B cell (primary cell): Measurements from ENCODE around the gene TNXB. TPM values are rescaled to one million over a fixed set of nuclear protein-coding genes. Genes with fewer than 3 reads are reported as not detected.
"Not testable (repeated sequence)": the region's sequence is repeated elsewhere in the genome, so short reads cannot be mapped to it uniquely, and the experiment has no call there.

Source experiments
- ATAC-seq: fragments of 200-7000 bp; cut with Tn5 transposase; one replicate; pipeline ENCODE4 v1.10.0; 2021; ENCODE audit warnings: low read depth, mild to moderate bottlenecking, moderate number of reproducible peaks, moderate library complexity
- CTCF ChIA-PET: fragments of 350-600 bp; sonication (Branson Sonifier 250); formaldehyde crosslinking; loops from one replicate; lab custom pipeline; 2021; ENCODE audit warnings: antibody characterized with exemption, inconsistent platforms; lab: Charles Lee
- POLR2A ChIA-PET: fragments of 350-600 bp; sonication (Branson Sonifier 250); formaldehyde crosslinking; loops from one replicate; lab custom pipeline; 2021; ENCODE audit warnings: antibody characterized with exemption; lab: Charles Lee
- DNase-seq: peaks from one replicate; pipeline ENCODE4 v3.0.0; 2013
- H2AFZ ChIP-seq: 2 replicates; pipeline ENCODE4 v1.6.1; 2012; ENCODE audit warnings: mild to moderate bottlenecking, low read depth, low read length; ENCODE audit not compliant: insufficient read depth, poor library complexity, severe bottlenecking
- H3K27ac ChIP-seq, 2 donors: 1 replicate in 1 of 2; 2 replicates in 1 of 2; pipeline ENCODE4 v1.5.1; 2012 to 2013; ENCODE audit warnings: low read length in 2 of 2, mild to moderate bottlenecking in 2 of 2, moderate library complexity in 1 of 2
- H3K27me3 ChIP-seq, 4 experiments: fragments of 200-600 bp in 1 of 4; sonication (generic) in 1 of 4; replicated peaks in 1 of 4; 1 replicate in 2 of 4; 2 replicates in 2 of 4; pipeline versions ENCODE4 v1.6.1 to v1.7.0; 2013 to 2016; ENCODE audit warnings: low read length in 3 of 4, mild to moderate bottlenecking in 2 of 4, mixed read lengths in 1 of 4, moderate library complexity in 1 of 4; ENCODE audit not compliant: insufficient read depth in 4 of 4, control insufficient read depth in 3 of 4; ENCODE audit errors: control extremely low read depth in 1 of 4
- H3K36me3 ChIP-seq, 2 experiments: replicated peaks in 1 of 2; 1 replicate in 1 of 2; 2 replicates in 1 of 2; pipeline versions ENCODE4 v1.6.1 to v1.7.1; 2013; ENCODE audit warnings: low read length in 1 of 2; ENCODE audit not compliant: insufficient read depth in 2 of 2, control insufficient read depth in 1 of 2; ENCODE audit errors: control extremely low read depth in 1 of 2, extremely low read depth in 1 of 2
- H3K4me1 ChIP-seq, 2 donors: fragments of 200-600 bp in 1 of 2; sonication (generic) in 1 of 2; 1 replicate in 1 of 2; 2 replicates in 1 of 2; pipeline versions ENCODE4 v1.5.1 to v1.6.1; 2013 to 2017; ENCODE audit warnings: low read length in 2 of 2; ENCODE audit not compliant: control insufficient read depth in 2 of 2, insufficient read depth in 2 of 2
- H3K4me2 ChIP-seq: replicated peaks from 2 replicates; pipeline ENCODE3; 2012; ENCODE audit warnings: mild to moderate bottlenecking, low read depth, low read length; ENCODE audit not compliant: poor library complexity, severe bottlenecking
- H3K4me3 ChIP-seq, 5 experiments: fragments of 200-600 bp in 1 of 5; sonication (generic) in 1 of 5; 1 replicate in 3 of 5; 2 replicates in 2 of 5; pipeline versions ENCODE4 v1.5.1 to v1.7.0; 2011 to 2016; ENCODE audit warnings: low read length in 4 of 5, mild to moderate bottlenecking in 4 of 5, low read depth in 2 of 5, control low read depth in 1 of 5, moderate library complexity in 1 of 5; ENCODE audit not compliant: insufficient read depth in 1 of 5; ENCODE audit errors: control extremely low read depth in 1 of 5, extremely low read depth in 1 of 5
- H3K79me2 ChIP-seq: fragments of 200-600 bp; sonication (generic); one replicate; pipeline ENCODE4 v1.6.0; 2016; ENCODE audit warnings: low read length; ENCODE audit not compliant: control insufficient read depth, insufficient read depth
- H3K9ac ChIP-seq: fragments of 200-600 bp; sonication (generic); 2 replicates; pipeline ENCODE4 v1.6.1; 2017; ENCODE audit warnings: mild to moderate bottlenecking, low read length, moderate library complexity
- H3K9me3 ChIP-seq, 3 donors: one replicate each; pipeline versions ENCODE4 v1.6.1 to v1.7.1; 2013; ENCODE audit warnings: low read length in 2 of 3; ENCODE audit not compliant: control insufficient read depth in 2 of 3, insufficient read depth in 1 of 3; ENCODE audit errors: control extremely low read depth in 1 of 3
- H4K20me1 ChIP-seq: 2 replicates; pipeline ENCODE4 v1.6.0; 2012; ENCODE audit warnings: mild to moderate bottlenecking, low read length; ENCODE audit not compliant: insufficient read depth, control insufficient read depth, poor library complexity, severe bottlenecking
- H3K27ac Mint-ChIP-seq: one replicate; pipeline ENCODE4 v1.8.0; 2021; ENCODE audit warnings: mixed read lengths
- H3K27me3 Mint-ChIP-seq: one replicate; pipeline ENCODE4 v1.8.0; 2021; ENCODE audit warnings: mixed read lengths
- H3K4me1 Mint-ChIP-seq: one replicate; pipeline ENCODE4 v1.8.0; 2021; ENCODE audit warnings: mixed read lengths
- H3K4me3 Mint-ChIP-seq: one replicate; pipeline ENCODE4 v1.8.0; 2021; ENCODE audit warnings: mixed read lengths
- H3K9me3 Mint-ChIP-seq: one replicate; pipeline ENCODE4 v1.8.0; 2022; ENCODE audit warnings: mixed read lengths; ENCODE audit not compliant: insufficient read depth
- EZH2 ChIP-seq: IDR thresholded peaks from 2 replicates; pipeline ENCODE4 v1.6.1; 2012; ENCODE audit warnings: borderline replicate concordance, low read depth, mild to moderate bottlenecking, moderate library complexity, low read length; ENCODE audit not compliant: insufficient read depth, poor library complexity, severe bottlenecking
- WGBS: methylation state at CpG from one replicate; pipeline ENCODE4 v1.1.5; 2013; ENCODE audit warnings: missing lambda C conversion rate; ENCODE audit not compliant: insufficient coverage; 5-methylcytosine and 5-hydroxymethylcytosine counted together
- intact Hi-C: fragments of 100-400 bp; cut with micrococcal nuclease; formaldehyde crosslinking; loops from one replicate; pipeline ENCODE4 v1.10.0; 2022
- polyA plus RNA-seq: library from polyadenylated mRNA; depleted of rRNA; stranded (reverse); fragments of >200 nt; gene quantifications from 2 replicates; pipeline ENCODE4 v1.2.3, GENCODE V29; 2012
- total RNA-seq, 2 donors: library from RNA; stranded (reverse); fragments of 120-200 nt in 1 of 2; gene quantifications; 1 replicate in 1 of 2; 2 replicates in 1 of 2; pipeline versions ENCODE4 v1.2.3 to v1.2.4, GENCODE V29; 2013 to 2022
- TF ChIP-seq, protein P1 (sequence below): fragments of 200-600 bp; IDR thresholded peaks from one replicate; pipeline ENCODE4 v1.8.0; 2022; ENCODE audit warnings: antibody characterized with exemption, mild to moderate bottlenecking

TNXB gene
- total and polyA plus RNA-seq, 2 donors (not counting 1 experiment from before 2014, with no cell fraction given) = 1.4 to 19.0 TPM

DNA sequence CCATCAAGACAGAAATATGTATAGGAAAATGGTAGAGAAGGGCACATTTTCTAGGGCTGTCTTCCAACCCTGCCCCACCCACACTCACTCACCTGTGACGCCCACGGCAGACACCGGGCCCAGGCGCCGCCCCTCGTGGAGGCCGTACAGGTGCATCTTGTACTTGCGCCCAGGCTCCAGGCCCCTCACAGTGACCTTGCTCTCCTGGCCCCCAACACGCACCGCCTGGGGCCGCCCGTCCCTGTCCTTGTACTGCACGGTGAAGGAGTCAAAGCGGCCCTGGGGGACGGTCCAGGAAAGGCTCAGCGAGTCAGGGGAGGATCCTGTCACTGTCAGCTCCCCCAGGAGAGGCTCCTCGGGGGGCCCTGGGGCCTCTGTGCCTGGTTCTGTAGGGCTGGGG is 51.2 kb downstream of the TNXB start:
- intact Hi-C loops = no loop called here
- H3K4me2 ChIP-seq = no peak overlapping the region
- Mint-ChIP-seq H3K9me3 (no peaks in the 10 kb centered on the region), H3K27me3 (peaks cover 19% of the 10 kb centered on the region), H3K4me3 (no peak overlapping the region), H3K4me1 (no peaks in the 10 kb centered on the region), H3K27ac (no peak overlapping the region)
- ATAC-seq (no peak), DNase-seq (no peak)
- H3K36me3 ChIP-seq = no peaks in the 10 kb centered on the region
- no peak overlapping the region for H3K4me3 ChIP-seq
- no peak overlapping the region for H3K9ac ChIP-seq
- H4K20me1 ChIP-seq = no peaks in the 10 kb centered on the region
- no peaks in the 10 kb centered on the region for H3K27me3 ChIP-seq
- no peaks in the 10 kb centered on the region for H3K9me3 ChIP-seq
- TF ChIP-seq EZH2 = no peak
- TF ChIP-seq, protein P1, sequence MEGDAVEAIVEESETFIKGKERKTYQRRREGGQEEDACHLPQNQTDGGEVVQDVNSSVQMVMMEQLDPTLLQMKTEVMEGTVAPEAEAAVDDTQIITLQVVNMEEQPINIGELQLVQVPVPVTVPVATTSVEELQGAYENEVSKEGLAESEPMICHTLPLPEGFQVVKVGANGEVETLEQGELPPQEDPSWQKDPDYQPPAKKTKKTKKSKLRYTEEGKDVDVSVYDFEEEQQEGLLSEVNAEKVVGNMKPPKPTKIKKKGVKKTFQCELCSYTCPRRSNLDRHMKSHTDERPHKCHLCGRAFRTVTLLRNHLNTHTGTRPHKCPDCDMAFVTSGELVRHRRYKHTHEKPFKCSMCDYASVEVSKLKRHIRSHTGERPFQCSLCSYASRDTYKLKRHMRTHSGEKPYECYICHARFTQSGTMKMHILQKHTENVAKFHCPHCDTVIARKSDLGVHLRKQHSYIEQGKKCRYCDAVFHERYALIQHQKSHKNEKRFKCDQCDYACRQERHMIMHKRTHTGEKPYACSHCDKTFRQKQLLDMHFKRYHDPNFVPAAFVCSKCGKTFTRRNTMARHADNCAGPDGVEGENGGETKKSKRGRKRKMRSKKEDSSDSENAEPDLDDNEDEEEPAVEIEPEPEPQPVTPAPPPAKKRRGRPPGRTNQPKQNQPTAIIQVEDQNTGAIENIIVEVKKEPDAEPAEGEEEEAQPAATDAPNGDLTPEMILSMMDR = no peak
- H2AFZ ChIP-seq = no peak overlapping the region
- H3K4me1 ChIP-seq = no peaks in the 10 kb centered on the region
- H3K27ac ChIP-seq = no peak overlapping the region
- POLR2A ChIA-PET = no interaction called here
- WGBS = 84% methylated on average over 17 of the region's 17 CpGs
- CTCF ChIA-PET = no interaction called here
- H3K79me2 ChIP-seq = no peaks in the 10 kb centered on the region

DNA sequence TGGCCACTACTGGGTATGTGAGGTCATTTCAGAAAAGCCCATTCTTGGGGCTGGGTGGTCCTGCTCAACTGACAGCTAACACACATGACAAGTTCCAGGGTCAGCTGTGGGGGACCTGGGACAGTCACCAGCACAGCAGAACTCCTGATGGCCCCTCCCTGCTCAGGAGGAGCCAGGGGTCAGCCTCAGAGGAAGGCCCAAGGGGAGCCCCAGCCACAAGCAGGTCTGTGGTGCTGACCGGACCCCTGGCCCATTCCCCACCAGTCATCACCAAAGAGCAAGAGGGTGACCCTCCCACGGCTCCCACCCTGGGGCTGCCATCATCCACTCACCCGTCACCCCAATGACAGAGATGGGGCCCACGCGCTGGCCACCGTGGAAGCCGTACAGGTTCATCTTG is 52.9 kb downstream of the TNXB start:
- TF ChIP-seq, protein P1 = no peak
- no peak for TF ChIP-seq EZH2
- 96% methylated on average over 5 of the region's 7 CpGs for WGBS
- Histone ChIP-seq H3K4me1 (no peaks in the 10 kb centered on the region), H3K9me3 (no peaks in the 10 kb centered on the region), H3K4me3 (no peak overlapping the region), H3K4me2 (no peak overlapping the region), H2AFZ (no peak overlapping the region), H4K20me1 (no peaks in the 10 kb centered on the region), H3K79me2 (no peaks in the 10 kb centered on the region), H3K9ac (no peak overlapping the region), H3K27ac (no peak overlapping the region), H3K36me3 (no peaks in the 10 kb centered on the region), H3K27me3 (no peaks in the 10 kb centered on the region)
- Mint-ChIP-seq H3K4me3 (no peak overlapping the region), H3K9me3 (no peaks in the 10 kb centered on the region), H3K27ac (no peak overlapping the region), H3K27me3 (peaks cover 23% of the 10 kb centered on the region), H3K4me1 (no peaks in the 10 kb centered on the region)
- CTCF ChIA-PET = no interaction called here
- ATAC-seq (no peak), DNase-seq (no peak)
- POLR2A ChIA-PET = no interaction called here
- intact Hi-C loops = no loop called here

DNA sequence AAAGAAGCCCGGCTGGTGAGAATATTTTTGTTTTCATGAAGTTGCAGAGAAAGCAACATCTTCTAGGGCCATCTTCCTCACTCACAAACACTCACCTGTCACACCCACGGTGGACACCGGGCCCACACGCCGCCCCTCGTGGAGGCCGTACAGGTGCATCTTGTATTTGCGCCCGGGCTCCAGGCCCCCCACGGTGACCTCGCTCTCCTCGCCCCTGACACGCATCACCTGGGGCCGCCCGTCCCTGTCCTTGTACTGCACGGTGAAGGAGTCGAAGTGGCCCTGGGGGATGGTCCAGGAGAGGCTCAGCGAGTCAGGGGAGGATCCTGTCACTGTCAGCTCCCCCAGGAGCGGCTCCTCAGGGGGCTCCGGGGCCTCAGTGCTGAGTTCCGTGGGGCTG is 53.4 kb downstream of the TNXB start:
- CTCF ChIA-PET, H2AFZ ChIP-seq, POLR2A ChIA-PET, ATAC-seq, DNase-seq, intact Hi-C loops, H3K4me1 Mint-ChIP-seq, H4K20me1 ChIP-seq, H3K27ac Mint-ChIP-seq, H3K9me3 Mint-ChIP-seq, H3K79me2 ChIP-seq, H3K9me3 ChIP-seq, H3K4me2 ChIP-seq, H3K4me3 ChIP-seq, H3K9ac ChIP-seq, H3K4me1 ChIP-seq, H3K4me3 Mint-ChIP-seq, H3K36me3 ChIP-seq, H3K27ac ChIP-seq, H3K27me3 ChIP-seq: not testable (repeated sequence)
- peaks cover 27% of the 10 kb centered on the region for H3K27me3 Mint-ChIP-seq
- WGBS = 96% methylated on average over 19 of the region's 21 CpGs
